Inflammatory macrophage treated with lipopolysaccharide for 4 hours (primary cell): Measurements from ENCODE around the gene BMPR1B.

Experiments
- DNase-seq: peaks from one replicate; pipeline ENCODE4 v3.0.0-alpha.2; 2020

BMPR1B gene

DNA sequence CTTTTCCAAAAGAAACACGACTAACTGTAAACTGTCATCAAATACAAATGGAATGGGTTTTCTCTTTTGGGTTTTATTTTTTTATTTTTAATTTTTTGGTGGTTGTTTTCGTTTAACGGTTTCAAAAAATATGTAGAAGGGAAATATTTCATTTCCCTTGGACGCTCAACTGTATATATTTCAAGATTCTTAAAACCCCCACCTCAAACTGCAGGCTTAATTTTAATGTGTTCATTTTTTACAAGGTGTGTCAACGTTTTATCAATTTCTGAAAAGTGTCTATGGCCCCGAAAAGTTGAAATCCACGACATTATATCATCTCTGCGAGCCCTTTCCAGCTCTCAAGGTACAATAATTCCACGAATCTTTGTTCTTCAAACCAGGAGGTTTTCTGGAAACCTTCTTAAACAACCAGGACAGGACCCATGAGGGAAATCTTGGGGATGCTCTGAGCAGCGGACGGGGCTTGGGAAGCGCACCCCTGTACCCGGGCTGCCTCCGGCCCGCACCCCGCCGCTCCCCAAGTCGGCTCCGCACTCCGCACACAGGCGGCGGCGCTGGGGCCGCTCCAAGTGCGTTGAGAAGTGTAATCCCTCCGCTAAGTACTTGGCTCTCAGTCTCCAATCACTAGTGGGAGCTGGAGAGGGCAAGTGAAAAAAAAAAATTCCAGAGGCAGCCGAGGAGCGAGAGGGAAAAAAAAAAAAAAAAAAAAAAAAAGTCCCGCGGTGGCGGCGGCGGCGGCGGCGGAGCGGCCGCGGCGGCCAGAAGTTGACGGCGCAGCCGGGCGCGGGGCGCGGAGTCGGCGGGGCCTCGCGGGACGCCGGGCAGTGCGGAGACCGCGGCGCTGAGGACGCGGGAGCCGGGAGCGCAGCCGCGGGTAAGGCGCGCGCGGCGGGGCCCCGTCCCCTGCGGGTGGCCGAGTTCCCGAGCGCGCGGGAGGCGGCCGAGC, at the start of gene BMPR1B:
Gene BMPR1B, plus strand, starts transcription at position 764 of the 949 bp plus-strand sequence. CDS start 346,470 bp downstream, outside the sequence.
- no peak for DNase-seq

GRCh38 chr4:94711635-94712034, 46.1 kb upstream of the BMPR1B start:
- no peak for DNase-seq

GRCh38 chr4:94714365-94715160, 43.2 kb upstream of the BMPR1B start:
- no peak for DNase-seq

GRCh38 chr4:94715726-94716125, 42.0 kb upstream of the BMPR1B start:
- DNase-seq = no peak

- no peak for DNase-seq
These were observed 36.4 kb upstream of the BMPR1B start for GRCh38 chr4:94721310-94721709.

GRCh38 chr4:94722270-94722669, 35.5 kb upstream of the BMPR1B start:
- no peak for DNase-seq

GRCh38 chr4:94722748-94723147, 35.0 kb upstream of the BMPR1B start:
- DNase-seq = no peak

GRCh38 chr4:94724016-94724790, 33.6 kb upstream of the BMPR1B start:
- DNase-seq = no peak

- no peak for DNase-seq
These were observed 31.1 kb upstream of the BMPR1B start for GRCh38 chr4:94726524-94727123.

DNA sequence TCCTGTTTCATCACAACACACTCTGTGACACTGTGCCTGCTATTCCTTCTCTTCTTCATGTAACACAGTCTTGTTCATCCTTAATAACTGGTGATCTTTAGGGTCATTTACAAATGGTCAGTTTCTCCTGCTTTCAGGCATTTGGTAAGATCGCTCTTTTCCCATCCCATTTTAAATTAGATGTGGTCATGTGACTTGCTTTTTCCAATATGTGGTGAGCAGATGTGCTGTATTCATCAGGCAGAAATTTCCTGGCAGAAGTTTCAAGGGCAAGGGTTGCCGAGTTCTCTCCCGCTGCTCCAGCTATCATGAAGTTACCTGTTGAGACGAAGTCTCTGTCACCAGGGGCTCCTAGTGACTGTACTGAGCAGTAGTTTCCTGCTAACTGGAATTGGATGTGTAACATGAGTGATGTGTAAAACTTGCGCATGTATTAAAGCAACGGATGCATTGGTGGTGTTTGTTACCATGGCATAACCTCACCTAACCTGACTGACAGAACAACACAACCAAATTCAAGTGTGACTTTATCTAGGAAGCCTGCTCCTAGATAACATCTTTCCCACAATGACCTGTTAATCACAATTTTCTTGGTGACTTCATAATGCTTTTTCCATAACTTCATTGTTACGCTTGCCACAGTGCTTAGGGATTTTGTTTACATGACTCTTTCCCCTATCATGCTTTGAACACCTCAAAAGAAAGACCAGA, 29.5 kb upstream of the BMPR1B start:
- DNase-seq = no peak

- no peak for DNase-seq
These were observed 25.4 kb upstream of the BMPR1B start for GRCh38 chr4:94732358-94732698.

GRCh38 chr4:94739741-94740140, 18.0 kb upstream of the BMPR1B start:
- no peak for DNase-seq

- no peak for DNase-seq
These were observed 16.5 kb upstream of the BMPR1B start for GRCh38 chr4:94741304-94741703.

DNA sequence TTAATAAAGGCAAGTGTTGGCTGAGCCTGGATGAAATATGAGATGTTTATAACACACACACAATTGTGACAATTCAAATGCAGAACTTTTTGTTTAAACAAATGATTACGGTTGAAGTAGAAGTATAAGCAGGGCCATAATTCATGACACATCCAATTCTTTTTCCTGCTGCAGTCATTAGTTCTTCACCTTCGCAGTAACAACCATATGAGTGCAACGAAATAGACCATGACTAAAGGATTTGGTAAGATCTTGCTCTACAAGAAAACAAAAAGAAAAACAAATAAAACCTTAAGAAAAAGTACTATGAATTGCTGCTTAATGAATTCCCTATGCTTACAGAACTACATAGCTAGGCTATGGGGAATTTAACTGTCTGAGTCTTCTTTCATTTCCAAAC, 13.9 kb upstream of the BMPR1B start:
- no peak for DNase-seq

DNA sequence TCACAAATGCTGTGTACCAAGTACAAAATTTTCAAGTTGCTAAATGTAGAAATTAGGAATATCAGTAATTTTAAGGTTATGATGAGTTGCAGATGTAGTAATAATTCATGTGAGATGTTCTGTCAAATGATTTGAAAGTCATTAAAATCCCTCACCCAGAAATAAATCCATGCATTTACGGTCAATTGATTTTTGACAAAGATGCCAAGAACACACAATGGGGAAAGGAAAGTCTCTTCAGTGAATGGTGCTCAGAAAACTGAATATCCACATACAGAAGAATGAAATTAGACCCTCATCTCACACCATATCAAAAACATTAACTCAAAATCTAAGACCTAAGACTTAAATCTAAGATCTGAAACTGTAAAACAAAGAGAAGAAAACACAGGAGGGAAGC, 12.9 kb upstream of the BMPR1B start:
- DNase-seq = no peak

GRCh38 chr4:94746746-94747145, 11.0 kb upstream of the BMPR1B start:
- no peak for DNase-seq

DNA sequence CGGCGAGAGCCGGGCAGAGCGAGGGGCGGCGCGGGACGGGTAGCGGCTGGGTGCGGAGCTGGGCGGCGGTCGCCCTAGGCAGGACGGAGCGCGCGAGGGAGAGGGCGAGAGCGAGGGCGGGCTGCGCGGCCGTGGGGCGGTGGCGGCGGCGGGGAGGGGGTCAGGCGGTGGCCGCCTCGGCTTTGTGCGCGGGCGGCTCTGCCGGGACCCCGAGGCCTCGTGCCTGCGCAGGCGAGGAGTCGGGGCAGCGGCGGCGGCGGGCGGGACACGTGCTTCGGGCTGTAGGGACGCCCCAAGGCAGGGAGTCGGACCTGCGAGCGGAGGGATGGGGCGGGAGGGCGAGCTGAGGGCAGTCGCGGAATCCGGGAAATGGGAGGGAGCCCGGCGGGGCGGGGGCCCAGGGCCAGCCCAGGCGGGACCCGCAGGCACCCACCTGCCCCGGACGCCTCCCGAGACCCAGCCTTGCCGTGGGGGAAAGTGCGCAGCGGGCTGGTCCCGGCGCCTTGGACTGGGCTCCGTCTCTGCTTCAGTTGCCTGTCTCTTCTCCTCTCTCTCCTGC, 465 bp downstream of the BMPR1B start:
- no peak for DNase-seq

DNA sequence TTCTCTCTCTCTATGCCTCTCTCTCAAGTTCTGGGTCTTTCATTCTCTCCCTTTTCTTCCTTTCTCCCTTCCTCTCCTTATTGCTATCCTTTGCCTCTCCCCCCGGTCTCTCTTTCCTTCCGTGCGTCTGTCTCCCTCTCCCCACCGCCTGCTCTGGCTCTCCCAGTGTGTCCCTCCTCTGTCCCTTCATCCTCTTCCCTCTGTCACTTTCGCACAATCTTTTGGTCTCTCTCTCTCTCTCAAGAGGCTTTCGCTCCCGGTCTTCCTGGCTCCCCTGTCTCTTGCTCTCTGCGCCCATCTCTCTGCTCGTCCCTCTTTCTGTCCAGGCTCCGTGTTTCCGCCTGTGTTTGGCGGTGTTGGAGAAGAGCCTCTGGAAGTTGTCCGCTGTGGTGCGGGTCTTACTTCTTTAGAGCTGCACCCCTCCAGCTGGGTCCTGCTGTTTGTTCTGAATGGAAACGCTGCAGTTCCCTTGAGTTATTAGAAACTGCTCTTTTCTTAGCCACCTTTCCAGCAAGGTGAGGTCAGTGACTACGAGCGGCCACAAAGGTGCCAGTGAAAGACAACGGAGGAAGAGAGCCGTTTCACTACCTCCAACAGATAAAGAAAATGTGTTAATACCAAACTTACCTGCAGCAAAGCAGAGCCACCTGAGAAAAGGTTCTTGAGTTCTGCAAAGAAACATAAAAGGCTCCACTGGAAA, 1.1 kb downstream of the BMPR1B start:
- DNase-seq = no peak

- DNase-seq = no peak
These were observed 2.0 kb downstream of the BMPR1B start for GRCh38 chr4:94759767-94760211.

DNA sequence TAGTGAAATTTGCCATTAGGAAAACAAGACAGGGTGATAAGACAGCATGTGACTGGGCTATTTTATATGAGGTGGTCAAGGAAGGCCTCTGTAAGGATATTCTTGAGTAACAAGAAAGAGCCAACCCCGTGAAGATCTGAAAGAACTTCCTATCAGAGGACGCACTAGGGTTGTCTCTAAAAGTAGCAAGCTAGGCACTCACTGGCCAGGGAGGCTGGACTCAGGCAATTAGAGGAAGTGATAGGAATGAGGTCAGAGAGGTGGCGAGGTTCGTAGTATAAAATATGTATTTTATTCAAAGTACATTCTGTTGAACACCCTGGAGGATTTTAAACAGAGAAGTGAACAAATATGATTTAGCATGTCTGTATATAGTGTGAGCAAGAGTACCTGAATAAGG, 4.6 kb downstream of the BMPR1B start:
- no peak for DNase-seq

DNA sequence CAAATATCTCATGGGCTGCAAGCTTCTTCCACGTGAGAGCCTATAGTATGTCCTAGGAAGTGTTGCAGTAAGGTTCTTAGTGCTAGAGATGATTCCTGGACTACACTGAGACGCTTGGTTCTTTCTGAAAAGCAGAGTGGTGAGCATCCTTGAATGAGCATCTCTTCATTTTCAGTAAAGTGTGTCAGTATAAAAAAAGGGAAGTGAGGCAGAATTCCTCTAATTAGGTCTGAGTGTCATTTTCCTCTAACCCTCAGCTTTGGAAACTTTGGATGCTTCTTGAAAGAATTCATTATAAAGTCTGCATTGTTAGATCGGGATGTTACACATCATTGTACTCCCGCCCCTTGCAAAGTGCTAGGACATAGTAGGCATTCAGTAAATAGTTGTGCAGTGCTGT, 5.2 kb downstream of the BMPR1B start:
- no peak for DNase-seq
